DOHH2 (cell line): ENCODE results near the gene FAM81A.

Experiments used
- H3F3A ChIP-seq: fragments of 200-600 bp; sonication (generic), shearing (Covaris generic); 2 replicates; pipeline ENCODE4 v1.6.0; 2016; ENCODE audit warnings: antibody characterized with exemption, mild to moderate bottlenecking; ENCODE audit not compliant: control insufficient read depth, insufficient read depth
- H3K27ac ChIP-seq: fragments of 200-600 bp; sonication (generic); 2 replicates; pipeline ENCODE4 v1.5.1; 2014; ENCODE audit warnings: low read depth, mild to moderate bottlenecking, low read length, moderate library complexity
- H3K27me3 ChIP-seq: fragments of 200-600 bp; sonication (generic); 2 replicates; pipeline ENCODE4 v1.6.1; 2014; ENCODE audit warnings: mild to moderate bottlenecking, low read length, mixed read lengths; ENCODE audit not compliant: control insufficient read depth
- H3K36me3 ChIP-seq: fragments of 200-600 bp; sonication (generic); 2 replicates; pipeline ENCODE4 v1.6.1; 2014; ENCODE audit warnings: mild to moderate bottlenecking, low read length, moderate library complexity, mixed read lengths; ENCODE audit not compliant: control insufficient read depth
- H3K4me1 ChIP-seq: fragments of 200-600 bp; sonication (generic); 2 replicates; pipeline ENCODE4 v1.6.1; 2014; ENCODE audit warnings: mild to moderate bottlenecking, low read length, mixed read lengths; ENCODE audit not compliant: control insufficient read depth
- H3K4me2 ChIP-seq: fragments of 200-600 bp; sonication (generic); 2 replicates; pipeline ENCODE4 v1.6.0; 2014; ENCODE audit warnings: mild to moderate bottlenecking, low read length, moderate library complexity
- H3K4me3 ChIP-seq: fragments of 200-600 bp; sonication (generic); 2 replicates; pipeline ENCODE4 v1.5.1; 2014; ENCODE audit warnings: mild to moderate bottlenecking, low read length, mixed read lengths
- H3K79me2 ChIP-seq: fragments of 200-600 bp; sonication (generic); 2 replicates; pipeline ENCODE4 v1.6.1; 2014; ENCODE audit warnings: mild to moderate bottlenecking, low read length, mixed read lengths; ENCODE audit not compliant: control insufficient read depth
- H3K9me2 ChIP-seq: fragments of 200-600 bp; sonication (generic); replicated peaks from 2 replicates; pipeline ENCODE4 v1.6.1; 2014; ENCODE audit warnings: mild to moderate bottlenecking, low read length, mixed read lengths; ENCODE audit not compliant: control insufficient read depth
- H3K9me3 ChIP-seq: fragments of 200-600 bp; sonication (generic); 2 replicates; pipeline ENCODE4 v1.6.1; 2014; ENCODE audit warnings: antibody characterized with exemption, low read length, mixed read lengths; ENCODE audit not compliant: control insufficient read depth, insufficient read depth
- H4K20me1 ChIP-seq: fragments of 200-600 bp; sonication (generic); 2 replicates; pipeline ENCODE4 v1.6.0; 2014; ENCODE audit warnings: low read depth, mild to moderate bottlenecking, antibody characterized with exemption, low read length, moderate library complexity; ENCODE audit not compliant: control insufficient read depth, insufficient read depth
- EZH2phosphoT487 ChIP-seq: fragments of 200-600 bp; sonication (generic); IDR thresholded peaks from 2 replicates; pipeline ENCODE4 v1.6.1; 2017; ENCODE audit warnings: borderline replicate concordance, mild to moderate bottlenecking, antibody characterized with exemption, low read length, moderate library complexity, mixed read lengths
- TF ChIP-seq, protein P1 (sequence below): fragments of 200-600 bp; sonication (generic); IDR thresholded peaks from one replicate; pipeline ENCODE4 v1.5.1; 2014; ENCODE audit warnings: antibody characterized with exemption, mild to moderate bottlenecking, low read depth, low read length; ENCODE audit not compliant: poor library complexity, severe bottlenecking

The FAM81A gene

DNA sequence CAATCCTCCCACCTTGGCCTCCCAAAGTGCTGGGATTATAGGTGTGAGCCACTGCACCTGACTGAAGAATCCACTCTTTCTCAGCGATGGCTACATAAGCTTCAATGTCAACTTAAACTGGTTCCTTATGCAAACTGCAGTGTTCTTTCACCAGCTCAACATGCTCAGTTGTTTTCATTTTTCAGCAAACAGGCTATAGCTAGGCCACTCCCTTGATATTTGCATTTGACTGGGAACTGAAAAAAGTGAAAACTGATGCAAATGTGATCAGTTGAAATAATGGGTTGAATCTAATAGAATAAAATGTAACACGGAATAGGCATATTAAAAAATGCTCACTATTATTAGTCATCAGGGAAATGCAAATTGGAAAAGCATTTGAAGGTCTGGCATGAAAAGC is 99.4 kb downstream of the FAM81A start:
- H3K4me1 ChIP-seq: peaks cover 51% of the 10 kb centered on the region
- H3K27me3 ChIP-seq: no peaks in the 10 kb centered on the region
- H3F3A ChIP-seq: no peaks in the 10 kb centered on the region
- H3K4me3 ChIP-seq: 0 out of 2 replicates have a peak overlapping the region, but pooled peaks have one; percentile 27
- H4K20me1 ChIP-seq: no peaks in the 10 kb centered on the region
- no peaks in the 10 kb centered on the region for H3K36me3 ChIP-seq
- H3K9me3 ChIP-seq: no peaks in the 10 kb centered on the region
- H3K4me2 ChIP-seq: peak overlapping the region; percentile 38
- TF ChIP-seq, protein P1, sequence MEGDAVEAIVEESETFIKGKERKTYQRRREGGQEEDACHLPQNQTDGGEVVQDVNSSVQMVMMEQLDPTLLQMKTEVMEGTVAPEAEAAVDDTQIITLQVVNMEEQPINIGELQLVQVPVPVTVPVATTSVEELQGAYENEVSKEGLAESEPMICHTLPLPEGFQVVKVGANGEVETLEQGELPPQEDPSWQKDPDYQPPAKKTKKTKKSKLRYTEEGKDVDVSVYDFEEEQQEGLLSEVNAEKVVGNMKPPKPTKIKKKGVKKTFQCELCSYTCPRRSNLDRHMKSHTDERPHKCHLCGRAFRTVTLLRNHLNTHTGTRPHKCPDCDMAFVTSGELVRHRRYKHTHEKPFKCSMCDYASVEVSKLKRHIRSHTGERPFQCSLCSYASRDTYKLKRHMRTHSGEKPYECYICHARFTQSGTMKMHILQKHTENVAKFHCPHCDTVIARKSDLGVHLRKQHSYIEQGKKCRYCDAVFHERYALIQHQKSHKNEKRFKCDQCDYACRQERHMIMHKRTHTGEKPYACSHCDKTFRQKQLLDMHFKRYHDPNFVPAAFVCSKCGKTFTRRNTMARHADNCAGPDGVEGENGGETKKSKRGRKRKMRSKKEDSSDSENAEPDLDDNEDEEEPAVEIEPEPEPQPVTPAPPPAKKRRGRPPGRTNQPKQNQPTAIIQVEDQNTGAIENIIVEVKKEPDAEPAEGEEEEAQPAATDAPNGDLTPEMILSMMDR: no peak
- no peak for TF ChIP-seq EZH2phosphoT487
- no peak overlapping the region for H3K27ac ChIP-seq
- no peaks in the 10 kb centered on the region for H3K79me2 ChIP-seq
- no peaks in the 10 kb centered on the region for H3K9me2 ChIP-seq

DNA sequence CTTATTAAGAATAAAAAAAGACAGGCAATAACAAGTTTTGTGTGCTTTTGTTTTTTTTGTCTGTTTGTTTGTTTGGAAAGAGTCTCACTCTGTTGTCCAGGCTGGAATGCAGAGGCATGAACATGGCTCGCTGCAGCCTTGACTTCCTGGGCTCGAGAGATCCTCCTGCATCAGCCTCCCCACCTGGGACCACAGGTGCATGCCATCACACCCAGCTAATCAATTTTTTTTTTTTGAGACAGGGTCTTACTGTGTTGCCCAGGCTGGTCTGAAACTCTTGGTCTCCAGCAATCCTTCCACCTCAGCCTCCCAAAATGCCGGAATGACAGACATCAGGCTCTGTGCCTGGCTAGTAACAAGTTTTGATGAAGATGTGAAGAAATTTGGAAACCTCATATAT is 100.5 kb downstream of the FAM81A start:
- no peak overlapping the region for H3K4me3 ChIP-seq
- no peaks in the 10 kb centered on the region for H3K9me2 ChIP-seq
- H3K36me3 ChIP-seq: no peaks in the 10 kb centered on the region
- no peaks in the 10 kb centered on the region for H3K79me2 ChIP-seq
- H4K20me1 ChIP-seq: no peaks in the 10 kb centered on the region
- no peaks in the 10 kb centered on the region for H3F3A ChIP-seq
- TF ChIP-seq, protein P1: no peak
- TF ChIP-seq EZH2phosphoT487: no peak
- H3K27me3 ChIP-seq: no peaks in the 10 kb centered on the region
- H3K27ac ChIP-seq: no peak overlapping the region
- H3K9me3 ChIP-seq: no peaks in the 10 kb centered on the region
- no peak overlapping the region for H3K4me2 ChIP-seq
- H3K4me1 ChIP-seq: peaks cover 41% of the 10 kb centered on the region

DNA sequence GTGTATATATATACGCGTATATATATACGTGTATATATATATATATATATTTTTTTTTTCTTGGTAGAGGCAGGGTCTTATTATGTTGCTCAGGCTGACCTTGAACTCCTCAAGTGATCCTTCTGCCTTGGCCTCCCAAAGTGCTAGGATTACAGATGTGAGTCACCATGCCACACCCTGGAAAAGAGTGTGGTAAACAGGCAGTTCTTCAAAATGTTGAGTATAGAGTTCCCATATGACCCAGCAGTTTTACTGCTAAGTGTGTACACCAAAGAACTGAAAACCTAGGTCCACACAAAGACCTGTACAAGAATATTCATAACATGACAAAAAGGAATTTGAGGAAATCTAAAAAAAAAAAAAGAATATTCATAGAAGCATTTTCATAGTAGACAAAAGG is 101.8 kb downstream of the FAM81A start:
- Histone ChIP-seq H3K4me3 (no peak overlapping the region), H3K27ac (no peak overlapping the region), H3K27me3 (no peaks in the 10 kb centered on the region), H3F3A (no peaks in the 10 kb centered on the region), H3K36me3 (no peaks in the 10 kb centered on the region), H3K4me1 (peaks cover 37% of the 10 kb centered on the region), H3K79me2 (no peaks in the 10 kb centered on the region), H3K9me3 (no peaks in the 10 kb centered on the region), H4K20me1 (no peaks in the 10 kb centered on the region), H3K4me2 (no peak overlapping the region), H3K9me2 (no peaks in the 10 kb centered on the region)
- TF ChIP-seq EZH2phosphoT487: no peak
- TF ChIP-seq, protein P1: no peak
